ENCODE results near the gene TREML1. TPM values are rescaled to one million over a fixed set of nuclear protein-coding genes. Genes with fewer than 3 reads are reported as not detected.

TREML1 gene
- total and polyA plus RNA-seq, 9 of the 15 experiments (the other 6 are each of a cell fraction or from before 2014, with no cell fraction given), result not detected

DNA sequence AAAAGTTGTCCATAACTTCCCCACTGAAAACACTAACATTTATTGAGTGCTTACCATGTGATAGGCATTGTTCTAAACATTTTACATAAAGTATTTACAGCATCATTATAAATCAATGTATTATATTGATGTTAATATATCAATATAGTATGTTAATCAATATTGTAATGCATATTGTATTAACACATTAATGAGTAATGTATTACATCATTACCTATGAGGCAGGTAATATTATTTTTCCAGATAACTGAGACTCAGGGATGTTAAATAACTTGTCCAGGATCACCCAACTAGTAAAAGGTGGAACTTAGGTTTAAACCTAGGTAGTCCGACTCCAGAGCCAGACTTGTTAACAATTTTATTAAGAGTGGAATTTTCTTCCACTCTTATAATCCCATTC is 20.9 kb upstream of the TREML1 start:
- peaks cover 4% of the 10 kb centered on the region; the same call in 1 of the 2 replicates for H4K20me1 ChIP-seq (replicated peaks; ENCODE audit: control insufficient read depth, insufficient read depth, low read length)
- no peaks in the 10 kb centered on the region for H3K9me1 ChIP-seq (ENCODE audit: control insufficient read depth, insufficient read depth, low read length)
- TF ChIP-seq CEBPG (CRISPR knock-in tag; IDR thresholded peaks at IDR 0.05), result no peak
- peak in 1 of 2 experiments; percentile 33; a peak in 1 of 4 replicates for TF ChIP-seq CEBPG (tag; conservative IDR thresholded peaks at IDR 0.05 in 1 of 2, IDR thresholded peaks at IDR 0.05 in 1 of 2)
- TF ChIP-seq, protein P1, sequence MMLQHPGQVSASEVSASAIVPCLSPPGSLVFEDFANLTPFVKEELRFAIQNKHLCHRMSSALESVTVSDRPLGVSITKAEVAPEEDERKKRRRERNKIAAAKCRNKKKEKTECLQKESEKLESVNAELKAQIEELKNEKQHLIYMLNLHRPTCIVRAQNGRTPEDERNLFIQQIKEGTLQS (IDR thresholded peaks at IDR 0.05), result 0 out of 2 replicates have a peak, but pooled peaks have one; percentile 16
- TF ChIP-seq, protein P1 (CRISPR knock-in tag; conservative IDR thresholded peaks at IDR 0.05), result no peak
- TF ChIP-seq, protein P2, sequence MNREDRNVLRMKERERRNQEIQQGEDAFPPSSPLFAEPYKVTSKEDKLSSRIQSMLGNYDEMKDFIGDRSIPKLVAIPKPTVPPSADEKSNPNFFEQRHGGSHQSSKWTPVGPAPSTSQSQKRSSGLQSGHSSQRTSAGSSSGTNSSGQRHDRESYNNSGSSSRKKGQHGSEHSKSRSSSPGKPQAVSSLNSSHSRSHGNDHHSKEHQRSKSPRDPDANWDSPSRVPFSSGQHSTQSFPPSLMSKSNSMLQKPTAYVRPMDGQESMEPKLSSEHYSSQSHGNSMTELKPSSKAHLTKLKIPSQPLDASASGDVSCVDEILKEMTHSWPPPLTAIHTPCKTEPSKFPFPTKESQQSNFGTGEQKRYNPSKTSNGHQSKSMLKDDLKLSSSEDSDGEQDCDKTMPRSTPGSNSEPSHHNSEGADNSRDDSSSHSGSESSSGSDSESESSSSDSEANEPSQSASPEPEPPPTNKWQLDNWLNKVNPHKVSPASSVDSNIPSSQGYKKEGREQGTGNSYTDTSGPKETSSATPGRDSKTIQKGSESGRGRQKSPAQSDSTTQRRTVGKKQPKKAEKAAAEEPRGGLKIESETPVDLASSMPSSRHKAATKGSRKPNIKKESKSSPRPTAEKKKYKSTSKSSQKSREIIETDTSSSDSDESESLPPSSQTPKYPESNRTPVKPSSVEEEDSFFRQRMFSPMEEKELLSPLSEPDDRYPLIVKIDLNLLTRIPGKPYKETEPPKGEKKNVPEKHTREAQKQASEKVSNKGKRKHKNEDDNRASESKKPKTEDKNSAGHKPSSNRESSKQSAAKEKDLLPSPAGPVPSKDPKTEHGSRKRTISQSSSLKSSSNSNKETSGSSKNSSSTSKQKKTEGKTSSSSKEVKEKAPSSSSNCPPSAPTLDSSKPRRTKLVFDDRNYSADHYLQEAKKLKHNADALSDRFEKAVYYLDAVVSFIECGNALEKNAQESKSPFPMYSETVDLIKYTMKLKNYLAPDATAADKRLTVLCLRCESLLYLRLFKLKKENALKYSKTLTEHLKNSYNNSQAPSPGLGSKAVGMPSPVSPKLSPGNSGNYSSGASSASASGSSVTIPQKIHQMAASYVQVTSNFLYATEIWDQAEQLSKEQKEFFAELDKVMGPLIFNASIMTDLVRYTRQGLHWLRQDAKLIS (CRISPR knock-in tag; IDR thresholded peaks at IDR 0.05), result no peak
- no peaks in the 10 kb centered on the region for H3K9me3 ChIP-seq (replicated peaks; ENCODE audit: control insufficient read depth, insufficient read depth, low read depth, low read length)
- intact Hi-C loops (cut with micrococcal nuclease), result no loop called here
- WGBS (ENCODE audit: insufficient coverage, low coverage, missing lambda C conversion rate), result 10% methylated on average over 1 of the region's 1 CpG
- POLR2A ChIA-PET, result interaction anchor here (0.8 kb wide), 1 partner anchor 863 kb away, joined by 3 read pairs; no protein-coding TSS in a partner anchor
- no peak overlapping the region for H3K4me2 ChIP-seq (ENCODE audit: insufficient read depth, low read length)
- no peak overlapping the region for H3K4me3 ChIP-seq
- no peaks in the 10 kb centered on the region; a peak in 1 of 5 replicates for H3K4me1 ChIP-seq (replicated peaks in 1 of 2; ENCODE audit: control insufficient read depth in 2 of 2, insufficient read depth in 2 of 2, low read length in 2 of 2)
- H3K27me3 ChIP-seq (ENCODE audit: control insufficient read depth in 2 of 2, insufficient read depth in 2 of 2, low read length in 2 of 2), result peaks cover 0 to 19% of the 10 kb centered on the region in 2 experiments; a peak in 3 of 5 replicates
- no TSS peak for BruUV-seq (replicated peaks)
- CTCF ChIA-PET (ENCODE audit: low intra/inter-chr PET ratio), result no interaction called here
- in situ Hi-C loops (cut with MboI), result no loop called here
- FAIRE-seq (no peak), ATAC-seq (no peak), DNase-seq (ENCODE audit: extremely low read depth in 1 of 4, low spot score in 3 of 4) (no peak)
- no peak overlapping the region for H3K27ac ChIP-seq (ENCODE audit: extremely low read depth, low read depth, low read length)
- no peak overlapping the region for H2AFZ ChIP-seq (ENCODE audit: low read depth, low read length)
- no peaks in the 10 kb centered on the region for H3K79me2 ChIP-seq (ENCODE audit: control insufficient read depth, insufficient read depth, low read length)
- H3K9ac ChIP-seq (ENCODE audit: insufficient read depth in 1 of 2, low read depth in 2 of 2, low read length in 2 of 2), result no peak overlapping the region
- H3K36me3 ChIP-seq (ENCODE audit: control insufficient read depth, insufficient read depth, low read length), result no peaks in the 10 kb centered on the region

Measured in K562 (cell line).